ENCODE data around the gene AARS2. TPM values are rescaled to one million over a fixed set of nuclear protein-coding genes. Genes with fewer than 3 reads are reported as not detected.

AARS2 gene
- total and polyA plus RNA-seq, 9 of the 15 experiments (the other 6 are each of a cell fraction or from before 2014, with no cell fraction given), result 0.97 to 34.0 (median 18.3) TPM

- no peak for TF ChIP-seq CHAMP1 (IDR thresholded peaks at IDR 0.05)
- TF ChIP-seq ZNF41 (CRISPR knock-in tag; conservative IDR thresholded peaks at IDR 0.05), result no peak
- peak; percentile 50 for TF ChIP-seq SP1 (CRISPR knock-in tag; IDR thresholded peaks at IDR 0.05)
Measured at GRCh38 chr6:44257025-44257752, 56.0 kb downstream of the AARS2 start, which contains the start of gene SLC35B2 (continued).

- POLR2A ChIA-PET, result interaction anchor here (0.5 to 3.2 kb wide), 25 partner anchors 11 to 1415 kb away, joined by 3 to 144 read pairs (median 3); partner anchors contain the start of genes HSP90AB1 and TMEM151B
- H3K4me1 ChIP-seq (replicated peaks in 1 of 2; ENCODE audit: control insufficient read depth in 2 of 2, insufficient read depth in 2 of 2, low read length in 2 of 2), result peaks cover 33 to 45% of the 10 kb centered on the region in 2 experiments; a peak in 4 of 5 replicates
- 0 out of 2 replicates have a peak, but pooled peaks have one; percentile 7 for TF ChIP-seq HBP1 (CRISPR knock-in tag; IDR thresholded peaks at IDR 0.05)
- TF ChIP-seq ZNF24 (IDR thresholded peaks at IDR 0.05), result peak; percentile 20; the same call in 1 of the 2 replicates
- TF ChIP-seq ZKSCAN1 (IDR thresholded peaks at IDR 0.05; ENCODE audit: low read depth, low read length), result no peak
- TF ChIP-seq SP1 (CRISPR knock-in tag; IDR thresholded peaks at IDR 0.05), result peak; percentile 49; the same call in 1 of the 2 replicates
- 0 out of 4 replicates have a peak, but pooled peaks of 1 of the 2 experiments have one; percentile 12 for TF ChIP-seq ETV6 (IDR thresholded peaks at IDR 0.05; ENCODE audit: borderline replicate concordance in 1 of 2, low read depth in 2 of 2, low read length in 1 of 2)
- no peak for TF ChIP-seq ETV6 (CRISPR knock-in tag; IDR thresholded peaks at IDR 0.05; ENCODE audit: borderline replicate concordance)
- TF ChIP-seq FUS (optimal IDR thresholded peaks at IDR 0.05; ENCODE audit: low read depth, low read length), result no peak
- 0 out of 2 replicates have a peak, but pooled peaks have one; percentile 73 for TF ChIP-seq ZFPM2 (CRISPR knock-in tag; IDR thresholded peaks at IDR 0.05)
- TF ChIP-seq, protein P1, sequence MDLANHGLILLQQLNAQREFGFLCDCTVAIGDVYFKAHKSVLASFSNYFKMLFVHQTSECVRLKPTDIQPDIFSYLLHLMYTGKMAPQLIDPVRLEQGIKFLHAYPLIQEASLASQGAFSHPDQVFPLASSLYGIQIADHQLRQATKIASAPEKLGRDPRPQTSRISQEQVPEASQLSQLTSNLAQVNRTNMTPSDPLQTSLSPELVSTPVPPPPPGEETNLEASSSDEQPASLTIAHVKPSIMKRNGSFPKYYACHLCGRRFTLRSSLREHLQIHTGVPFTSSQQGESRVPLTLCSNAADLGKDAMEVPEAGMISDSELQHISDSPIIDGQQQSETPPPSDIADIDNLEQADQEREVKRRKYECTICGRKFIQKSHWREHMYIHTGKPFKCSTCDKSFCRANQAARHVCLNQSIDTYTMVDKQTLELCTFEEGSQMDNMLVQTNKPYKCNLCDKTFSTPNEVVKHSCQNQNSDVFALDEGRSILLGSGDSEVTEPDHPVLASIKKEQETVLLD (IDR thresholded peaks at IDR 0.05), result 0 out of 2 replicates have a peak, but pooled peaks have one; percentile 39
- no peak for TF ChIP-seq FOXM1 (IDR thresholded peaks at IDR 0.05; ENCODE audit: low read depth)
- no peak; the same call in 1 of the 2 replicates for TF ChIP-seq FOXM1 (CRISPR knock-in tag; IDR thresholded peaks at IDR 0.05; ENCODE audit: low read depth)
- peak; percentile 46; the same call in 1 of the 2 replicates for TF ChIP-seq SMARCA4 (IDR thresholded peaks at IDR 0.05)
- TF ChIP-seq SREBF2 (CRISPR knock-in tag; IDR thresholded peaks at IDR 0.05), result 0 out of 2 replicates have a peak, but pooled peaks have one; percentile 53
- 0 out of 2 replicates have a peak, but pooled peaks have one; percentile 14 for TF ChIP-seq SMAD4 (CRISPR knock-in tag; conservative IDR thresholded peaks at IDR 0.05)
Measured at GRCh38 chr6:44256775-44257024, 56.4 kb downstream of the AARS2 start.

More at GRCh38 chr6:44256775-44257024, 56.4 kb downstream of the AARS2 start:
- H3K4me3 ChIP-seq, result peak overlapping the region; percentile 81
- intact Hi-C loops (cut with micrococcal nuclease) (no loop called here), in situ Hi-C loops (cut with MboI) (no loop called here)
- peaks cover 30% of the 10 kb centered on the region for H3K79me2 ChIP-seq (ENCODE audit: control insufficient read depth, insufficient read depth, low read length)
- 1% methylated on average over 9 of the region's 12 CpGs for WGBS (ENCODE audit: insufficient coverage, low coverage, missing lambda C conversion rate)
- H3K9me3 ChIP-seq (replicated peaks; ENCODE audit: control insufficient read depth, insufficient read depth, low read depth, low read length), result no peaks in the 10 kb centered on the region
- BruUV-seq (replicated peaks), result no TSS peak
- H2AFZ ChIP-seq (ENCODE audit: low read depth, low read length), result peak overlapping the region; percentile 87; the same call in 1 of the 2 replicates
- H4K20me1 ChIP-seq (replicated peaks; ENCODE audit: control insufficient read depth, insufficient read depth, low read length), result peaks cover 46% of the 10 kb centered on the region
- CTCF ChIA-PET (ENCODE audit: low intra/inter-chr PET ratio), result interaction anchor here (1.3 kb wide), 1 partner anchor 482 kb away, joined by 3 read pairs; no protein-coding TSS in a partner anchor
- H3K4me2 ChIP-seq (ENCODE audit: insufficient read depth, low read length), result peak overlapping the region; percentile 89
- ATAC-seq (no peak), DNase-seq (ENCODE audit: extremely low read depth in 1 of 4, low spot score in 3 of 4) (no peak), FAIRE-seq (no peak)
- peaks cover 19% of the 10 kb centered on the region for H3K9me1 ChIP-seq (ENCODE audit: control insufficient read depth, insufficient read depth, low read length)
- H3K9ac ChIP-seq (ENCODE audit: insufficient read depth in 1 of 2, low read depth in 2 of 2, low read length in 2 of 2), result peak overlapping the region; percentile 85 to 93
- peaks cover 79% of the 10 kb centered on the region for H3K36me3 ChIP-seq (ENCODE audit: control insufficient read depth, insufficient read depth, low read length)
- H3K27me3 ChIP-seq (ENCODE audit: control insufficient read depth in 2 of 2, insufficient read depth in 2 of 2, low read length in 2 of 2), result no peaks in the 10 kb centered on the region
- H3K27ac ChIP-seq (ENCODE audit: extremely low read depth, low read depth, low read length), result peak overlapping the region; percentile 93
